SU-DHL-6 (cell line): Measurements from ENCODE around the gene CAPZA1.

Experiments used
- EZH2phosphoT487 ChIP-seq: fragments of 200-600 bp; sonication (generic), shearing (Covaris generic); conservative IDR thresholded peaks from 2 replicates; pipeline ENCODE4 v1.6.1; 2018; ENCODE audit warnings: mild to moderate bottlenecking, antibody characterized with exemption, low read length, moderate library complexity, mixed read lengths
- TF ChIP-seq, protein P1 (sequence below): fragments of 200-600 bp; sonication (generic); IDR thresholded peaks from one replicate; pipeline ENCODE4 v1.5.1; 2017; ENCODE audit warnings: antibody characterized with exemption, mild to moderate bottlenecking, low read length, moderate library complexity; ENCODE audit not compliant: insufficient read depth, poor library complexity, severe bottlenecking

DNA sequence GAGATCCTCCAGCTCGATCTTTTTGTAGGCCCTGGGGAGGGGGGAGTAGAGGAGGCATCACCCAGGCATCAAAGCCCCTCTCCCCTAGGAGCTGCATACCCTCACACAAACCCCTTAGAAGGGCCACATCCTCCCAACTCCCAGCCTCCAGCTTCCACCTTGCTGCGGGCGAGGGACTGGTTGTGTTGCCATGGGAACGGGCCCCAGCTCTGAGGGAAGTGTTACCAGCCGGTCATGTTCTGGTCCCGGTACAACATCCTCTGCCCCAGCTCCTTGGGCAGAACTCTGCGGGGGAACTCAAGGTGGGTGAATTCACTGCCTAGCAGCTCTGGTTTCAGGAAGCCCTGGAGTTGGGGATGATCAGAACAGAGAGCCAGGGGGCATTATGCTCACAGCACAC is 91.4 kb downstream of the CAPZA1 start:
- TF ChIP-seq, protein P1, sequence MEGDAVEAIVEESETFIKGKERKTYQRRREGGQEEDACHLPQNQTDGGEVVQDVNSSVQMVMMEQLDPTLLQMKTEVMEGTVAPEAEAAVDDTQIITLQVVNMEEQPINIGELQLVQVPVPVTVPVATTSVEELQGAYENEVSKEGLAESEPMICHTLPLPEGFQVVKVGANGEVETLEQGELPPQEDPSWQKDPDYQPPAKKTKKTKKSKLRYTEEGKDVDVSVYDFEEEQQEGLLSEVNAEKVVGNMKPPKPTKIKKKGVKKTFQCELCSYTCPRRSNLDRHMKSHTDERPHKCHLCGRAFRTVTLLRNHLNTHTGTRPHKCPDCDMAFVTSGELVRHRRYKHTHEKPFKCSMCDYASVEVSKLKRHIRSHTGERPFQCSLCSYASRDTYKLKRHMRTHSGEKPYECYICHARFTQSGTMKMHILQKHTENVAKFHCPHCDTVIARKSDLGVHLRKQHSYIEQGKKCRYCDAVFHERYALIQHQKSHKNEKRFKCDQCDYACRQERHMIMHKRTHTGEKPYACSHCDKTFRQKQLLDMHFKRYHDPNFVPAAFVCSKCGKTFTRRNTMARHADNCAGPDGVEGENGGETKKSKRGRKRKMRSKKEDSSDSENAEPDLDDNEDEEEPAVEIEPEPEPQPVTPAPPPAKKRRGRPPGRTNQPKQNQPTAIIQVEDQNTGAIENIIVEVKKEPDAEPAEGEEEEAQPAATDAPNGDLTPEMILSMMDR = no peak
- TF ChIP-seq EZH2phosphoT487 = no peak
